HepG2 (cell line): ENCODE results near the gene INHA. TPM values are rescaled to one million over a fixed set of nuclear protein-coding genes. Genes with fewer than 3 reads are reported as not detected.

ENCODE experiments used
- BRD4 ChIP-seq: sonication (generic); formaldehyde crosslinking; IDR thresholded peaks from 2 replicates; pipeline ENCODE4 v1.4.0; 2020; ENCODE audit warnings: missing genetic modification reagents
- CBX2 ChIP-seq, 2 experiments: fragments of 200-600 bp in 1 of 2; sonication (generic); formaldehyde crosslinking in 1 of 2; IDR thresholded peaks; 2 replicates each; pipeline versions ENCODE4 v1.7.0 to v1.8.1; 2018 to 2022; ENCODE audit warnings: low read depth in 2 of 2, low read length in 1 of 2, mild to moderate bottlenecking in 1 of 2, missing genetic modification reagents in 1 of 2
- ELF4 ChIP-seq: sonication (generic); formaldehyde crosslinking; IDR thresholded peaks from 2 replicates; pipeline ENCODE4 v1.5.0; 2020; ENCODE audit warnings: missing genetic modification reagents, mild to moderate bottlenecking, moderate library complexity, borderline replicate concordance
- FIP1L1 ChIP-seq: fragments of 200-400 bp; formaldehyde crosslinking; IDR thresholded peaks from 2 replicates; pipeline ENCODE4 v1.6.1; 2018; ENCODE audit warnings: low read depth, mild to moderate bottlenecking, low read length, moderate library complexity, borderline replicate concordance; ENCODE audit not compliant: insufficient read depth
- GPN1 ChIP-seq: sonication (generic); formaldehyde crosslinking; IDR thresholded peaks from 2 replicates; pipeline ENCODE4 v1.5.1; 2020; ENCODE audit warnings: missing genetic modification reagents, borderline replicate concordance
- PHF5A ChIP-seq: IDR thresholded peaks from one replicate; pipeline ENCODE4 v1.6.1; 2018; ENCODE audit warnings: low read depth, missing genetic modification reagents; ENCODE audit not compliant: unreplicated experiment
- PRPF4 ChIP-seq: fragments of 200-400 bp; formaldehyde crosslinking; IDR thresholded peaks from 2 replicates; pipeline ENCODE4 v1.6.1; 2016; ENCODE audit warnings: low read length, low read depth; ENCODE audit not compliant: poor library complexity, severe bottlenecking
- RBM39 ChIP-seq: fragments of 200-400 bp; formaldehyde crosslinking; IDR thresholded peaks from one replicate; pipeline ENCODE4 v1.6.1; 2018; ENCODE audit warnings: antibody characterized with exemption, mild to moderate bottlenecking, low read depth, low read length; ENCODE audit not compliant: poor library complexity, severe bottlenecking
- REL ChIP-seq: sonication (generic); formaldehyde crosslinking; conservative IDR thresholded peaks from 2 replicates; pipeline ENCODE4 v1.8.0; 2022; ENCODE audit warnings: mild to moderate bottlenecking, missing genetic modification reagents, moderate library complexity
- SRSF1 ChIP-seq: fragments of 200-400 bp; formaldehyde crosslinking; optimal IDR thresholded peaks from 2 replicates; pipeline ENCODE3; 2017; ENCODE audit warnings: mild to moderate bottlenecking, low read depth, low read length, moderate library complexity
- SRY ChIP-seq: sonication (generic); formaldehyde crosslinking; IDR thresholded peaks from 2 replicates; pipeline ENCODE4 v1.8.0; 2022; ENCODE audit warnings: mild to moderate bottlenecking, missing genetic modification reagents
- TBL1XR1 ChIP-seq: fragments of 150-350 bp; IDR thresholded peaks from 2 replicates; pipeline ENCODE4 v1.6.1; 2014; ENCODE audit warnings: borderline replicate concordance, low read length; ENCODE audit not compliant: partially characterized antibody
- ZNF329 ChIP-seq: sonication (generic); formaldehyde crosslinking; IDR thresholded peaks from 2 replicates; pipeline ENCODE4 v1.9.0; 2021; ENCODE audit warnings: low read depth, mild to moderate bottlenecking, missing genetic modification reagents
- ZNF44 ChIP-seq: sonication (generic); formaldehyde crosslinking; IDR thresholded peaks from 2 replicates; pipeline ENCODE4 v1.5.1; 2020; ENCODE audit warnings: mild to moderate bottlenecking, missing genetic modification reagents
- ZNF558 ChIP-seq: sonication (generic); formaldehyde crosslinking; IDR thresholded peaks from 2 replicates; pipeline ENCODE4 v1.9.0; 2022; ENCODE audit warnings: mild to moderate bottlenecking, missing genetic modification reagents, borderline replicate concordance
- ZNF615 ChIP-seq: sonication (generic); formaldehyde crosslinking; IDR thresholded peaks from 2 replicates; pipeline ENCODE4 v1.5.0; 2020; ENCODE audit warnings: mild to moderate bottlenecking, missing genetic modification reagents, borderline replicate concordance
- ZSCAN12 ChIP-seq: sonication (generic); formaldehyde crosslinking; IDR thresholded peaks from 2 replicates; pipeline ENCODE4 v1.9.0; 2021; ENCODE audit warnings: mild to moderate bottlenecking, missing genetic modification reagents
- polyA plus RNA-seq, 8 experiments: library from polyadenylated mRNA; depleted of rRNA in 3 of 8; stranded (reverse) in 7 of 8; unstranded in 1 of 8; fragments of >200 nt; fragmentation: Illumina TruSeq in 4 of 8; extraction: Trizol in 4 of 8; gene quantifications; 2 replicates each; pipeline versions ENCODE4 v1.2.1 to v1.2.3, GENCODE V29; 2011 to 2016; ENCODE audit warnings: low read depth in 4 of 8, missing spikeins in 1 of 8, mixed read lengths in 1 of 8; ENCODE audit not compliant: insufficient read depth in 1 of 8
- total RNA-seq, 5 experiments: library from RNA; depleted of rRNA; stranded (reverse); fragments of >200 nt; fragmentation: Illumina TruSeq; extraction: Trizol; gene quantifications; 2 replicates each; pipeline ENCODE4 v1.2.3, GENCODE V29; 2016; ENCODE audit warnings: low read depth in 1 of 5
- TF ChIP-seq, protein P1 (sequence below): sonication (generic); formaldehyde crosslinking; conservative IDR thresholded peaks from 2 replicates; pipeline ENCODE4 v1.8.0; 2022; ENCODE audit warnings: low read depth, missing genetic modification reagents
- TF ChIP-seq, protein P2 (sequence below), 2 experiments: fragments of 450-650 bp in 1 of 2; sonication (generic) in 1 of 2; formaldehyde crosslinking; IDR thresholded peaks; 2 replicates each; pipeline versions ENCODE4 v1.5.0 to v1.8.0; 2020 to 2022; ENCODE audit warnings: mild to moderate bottlenecking in 1 of 2, missing genetic modification reagents in 1 of 2
- TF ChIP-seq, protein P3 (sequence below): sonication (generic); formaldehyde crosslinking; IDR thresholded peaks from 2 replicates; pipeline ENCODE4 v1.5.1; 2020; ENCODE audit warnings: missing genetic modification reagents, mild to moderate bottlenecking, borderline replicate concordance

INHA gene
- total and polyA plus RNA-seq, 2 of the 13 experiments (the other 11 are each of a cell fraction or from before 2014, with no cell fraction given): 4.1 to 15.2 TPM

DNA sequence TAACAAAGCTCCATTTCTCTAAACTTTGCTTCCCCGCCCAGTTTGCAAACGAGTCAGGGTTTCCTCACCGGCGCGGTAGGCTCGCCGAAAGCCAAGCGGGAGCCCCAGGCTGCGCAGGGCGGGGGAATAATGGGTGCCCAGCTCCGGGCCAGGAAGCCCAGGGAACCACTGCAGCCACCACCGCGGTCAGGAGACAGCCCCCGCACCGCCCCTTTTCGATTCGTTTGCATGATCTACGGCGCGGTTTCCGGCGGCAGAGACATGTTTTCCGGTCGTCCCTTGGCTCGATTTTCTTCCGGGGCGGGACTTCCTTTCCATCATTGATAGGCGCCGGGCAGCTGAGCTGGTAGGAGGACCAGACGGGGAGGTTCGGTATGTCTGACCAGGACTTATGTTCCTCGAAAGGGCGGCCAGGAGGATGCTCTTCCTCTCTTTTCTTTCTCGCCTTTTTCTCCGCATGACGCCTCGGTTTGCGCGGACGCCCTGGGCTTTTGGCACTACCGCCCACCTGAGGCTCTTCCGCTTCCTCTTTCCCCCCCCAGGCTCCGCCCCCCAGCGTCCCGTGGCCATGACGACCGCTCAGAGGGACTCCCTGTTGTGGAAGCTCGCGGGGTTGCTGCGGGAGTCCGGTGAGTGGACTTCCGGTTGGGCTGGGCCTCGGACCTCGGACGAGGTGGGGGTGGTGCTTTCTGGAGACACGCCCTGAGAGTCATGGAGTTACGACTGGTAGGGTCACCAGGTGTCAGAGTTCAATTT is 25.6 kb downstream of the INHA start, which contains the start of gene STK11IP (continued):
- TF ChIP-seq, protein P1, sequence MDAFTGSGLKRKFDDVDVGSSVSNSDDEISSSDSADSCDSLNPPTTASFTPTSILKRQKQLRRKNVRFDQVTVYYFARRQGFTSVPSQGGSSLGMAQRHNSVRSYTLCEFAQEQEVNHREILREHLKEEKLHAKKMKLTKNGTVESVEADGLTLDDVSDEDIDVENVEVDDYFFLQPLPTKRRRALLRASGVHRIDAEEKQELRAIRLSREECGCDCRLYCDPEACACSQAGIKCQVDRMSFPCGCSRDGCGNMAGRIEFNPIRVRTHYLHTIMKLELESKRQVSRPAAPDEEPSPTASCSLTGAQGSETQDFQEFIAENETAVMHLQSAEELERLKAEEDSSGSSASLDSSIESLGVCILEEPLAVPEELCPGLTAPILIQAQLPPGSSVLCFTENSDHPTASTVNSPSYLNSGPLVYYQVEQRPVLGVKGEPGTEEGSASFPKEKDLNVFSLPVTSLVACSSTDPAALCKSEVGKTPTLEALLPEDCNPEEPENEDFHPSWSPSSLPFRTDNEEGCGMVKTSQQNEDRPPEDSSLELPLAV (CRISPR knock-in tag): no peak
- TF ChIP-seq CBX2 (IDR thresholded peaks at IDR 0.05; ENCODE audit: low read depth, low read length) (no peak), CBX2 (CRISPR knock-in tag; IDR thresholded peaks at IDR 0.05; ENCODE audit: low read depth) (no peak), PHF5A (CRISPR knock-in tag) (peak; percentile 56), RBM39 (peak; percentile 88), ZNF44 (CRISPR knock-in tag) (peak; percentile 80; the same call in 1 of the 2 replicates), REL (CRISPR knock-in tag) (no peak), SRY (CRISPR knock-in tag) (no peak), TBL1XR1 (peak; percentile 54), BRD4 (CRISPR knock-in tag) (peak; percentile 97), ZSCAN12 (0 out of 2 replicates have a peak, but pooled peaks have one; percentile 61), SRSF1 (peak; percentile 85), ZNF615 (CRISPR knock-in tag) (0 out of 2 replicates have a peak, but pooled peaks have one; percentile 31), GPN1 (CRISPR knock-in tag) (no peak), ZNF329 (no peak), PRPF4 (peak; percentile 10), FIP1L1 (no peak), ZNF558 (CRISPR knock-in tag) (no peak), ELF4 (peak; percentile 99)
- TF ChIP-seq, protein P2, sequence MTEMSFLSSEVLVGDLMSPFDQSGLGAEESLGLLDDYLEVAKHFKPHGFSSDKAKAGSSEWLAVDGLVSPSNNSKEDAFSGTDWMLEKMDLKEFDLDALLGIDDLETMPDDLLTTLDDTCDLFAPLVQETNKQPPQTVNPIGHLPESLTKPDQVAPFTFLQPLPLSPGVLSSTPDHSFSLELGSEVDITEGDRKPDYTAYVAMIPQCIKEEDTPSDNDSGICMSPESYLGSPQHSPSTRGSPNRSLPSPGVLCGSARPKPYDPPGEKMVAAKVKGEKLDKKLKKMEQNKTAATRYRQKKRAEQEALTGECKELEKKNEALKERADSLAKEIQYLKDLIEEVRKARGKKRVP (CRISPR knock-in tag; IDR thresholded peaks at IDR 0.05): peak in 1 of 2 experiments; percentile 50; a peak in 2 of 4 replicates
- TF ChIP-seq, protein P3, sequence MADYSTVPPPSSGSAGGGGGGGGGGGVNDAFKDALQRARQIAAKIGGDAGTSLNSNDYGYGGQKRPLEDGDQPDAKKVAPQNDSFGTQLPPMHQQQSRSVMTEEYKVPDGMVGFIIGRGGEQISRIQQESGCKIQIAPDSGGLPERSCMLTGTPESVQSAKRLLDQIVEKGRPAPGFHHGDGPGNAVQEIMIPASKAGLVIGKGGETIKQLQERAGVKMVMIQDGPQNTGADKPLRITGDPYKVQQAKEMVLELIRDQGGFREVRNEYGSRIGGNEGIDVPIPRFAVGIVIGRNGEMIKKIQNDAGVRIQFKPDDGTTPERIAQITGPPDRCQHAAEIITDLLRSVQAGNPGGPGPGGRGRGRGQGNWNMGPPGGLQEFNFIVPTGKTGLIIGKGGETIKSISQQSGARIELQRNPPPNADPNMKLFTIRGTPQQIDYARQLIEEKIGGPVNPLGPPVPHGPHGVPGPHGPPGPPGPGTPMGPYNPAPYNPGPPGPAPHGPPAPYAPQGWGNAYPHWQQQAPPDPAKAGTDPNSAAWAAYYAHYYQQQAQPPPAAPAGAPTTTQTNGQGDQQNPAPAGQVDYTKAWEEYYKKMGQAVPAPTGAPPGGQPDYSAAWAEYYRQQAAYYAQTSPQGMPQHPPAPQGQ: peak; percentile 84; the same call in 1 of the 2 replicates
